Measurements from ENCODE around the gene TNNT1.
"Not testable (repeated sequence)": the region's sequence is repeated elsewhere in the genome, so short reads cannot be mapped to it uniquely, and the experiment has no call there.

The TNNT1 gene

GRCh38 chr19:55149078-55150003 is at the start of gene TNNT1:
TSS of gene TNNT1 (minus strand) at chr19:55149206. CDS start at chr19:55147157, 2,049 bp downstream.
- no peak for DNase-seq

DNA sequence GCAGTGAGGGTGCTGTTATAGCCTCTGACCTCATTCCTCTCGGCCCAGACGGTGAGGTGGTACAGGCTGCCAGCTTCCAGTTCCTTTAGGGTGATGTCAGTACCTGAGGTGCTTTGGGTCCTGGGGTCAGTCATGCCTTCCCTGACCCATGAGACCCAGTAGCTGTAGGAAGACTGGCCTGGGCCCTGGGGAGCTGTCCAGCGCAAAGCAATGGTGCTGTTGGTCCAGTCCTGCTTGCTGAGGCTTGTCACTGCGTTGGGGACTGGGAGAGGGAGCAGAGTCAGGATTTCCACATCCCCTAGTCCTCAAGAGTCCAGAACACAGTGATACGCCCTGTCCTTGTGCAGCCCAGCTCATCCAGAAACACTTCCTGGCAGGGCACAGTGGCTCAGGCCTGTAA is 49.6 kb upstream of the TNNT1 start:
- DNase-seq: no peak

GRCh38 chr19:55197528-55197927 is 48.5 kb upstream of the TNNT1 start:
- peak; percentile 15 for DNase-seq

DNA sequence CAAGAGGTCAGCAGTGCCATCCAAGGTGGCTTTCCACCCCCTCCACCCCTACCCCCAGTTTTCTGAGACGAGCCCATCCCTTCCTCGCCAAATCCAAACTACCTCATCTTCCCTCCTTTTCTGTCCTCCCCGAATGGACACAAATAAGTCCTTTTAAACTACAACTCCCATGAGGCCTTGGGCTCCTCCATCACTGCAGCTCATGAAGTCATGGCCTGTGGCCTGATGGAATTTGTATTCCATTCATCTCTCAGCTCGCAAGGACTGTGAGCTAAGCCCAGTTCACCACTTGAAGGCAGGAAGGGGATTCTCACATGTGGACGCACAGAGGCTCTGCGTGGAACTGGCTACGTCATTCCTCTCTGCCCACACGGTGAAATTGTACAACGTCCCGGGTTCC is 47.8 kb upstream of the TNNT1 start:
- no peak for DNase-seq

DNA sequence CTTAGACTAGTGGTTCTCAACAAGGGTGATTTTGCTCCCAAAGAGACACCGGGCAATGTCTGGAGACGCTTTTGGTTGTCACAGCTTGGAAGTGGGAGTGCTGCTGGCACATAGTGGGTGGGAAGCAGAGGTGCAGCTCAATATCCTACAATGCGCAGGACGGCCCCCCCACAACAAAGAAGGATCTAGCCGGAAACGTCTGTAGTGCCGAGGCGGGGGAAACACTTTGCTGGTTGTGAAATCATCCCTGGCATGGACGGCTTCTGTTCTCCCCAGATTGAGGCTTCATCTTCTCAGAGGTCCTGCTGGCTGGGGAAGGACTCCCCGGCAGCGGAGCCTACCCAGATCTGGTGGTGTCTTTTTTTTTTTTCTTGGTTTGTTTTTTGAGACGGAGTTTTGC is 44.5 kb upstream of the TNNT1 start:
- DNase-seq: no peak

- DNase-seq: no peak
Observed at GRCh38 chr19:55189403-55189835, 40.4 kb upstream of the TNNT1 start.

GRCh38 chr19:55188625-55189024 is 39.6 kb upstream of the TNNT1 start:
- no peak for DNase-seq

- DNase-seq: no peak
Observed at GRCh38 chr19:55186080-55186479, 37.1 kb upstream of the TNNT1 start.

DNA sequence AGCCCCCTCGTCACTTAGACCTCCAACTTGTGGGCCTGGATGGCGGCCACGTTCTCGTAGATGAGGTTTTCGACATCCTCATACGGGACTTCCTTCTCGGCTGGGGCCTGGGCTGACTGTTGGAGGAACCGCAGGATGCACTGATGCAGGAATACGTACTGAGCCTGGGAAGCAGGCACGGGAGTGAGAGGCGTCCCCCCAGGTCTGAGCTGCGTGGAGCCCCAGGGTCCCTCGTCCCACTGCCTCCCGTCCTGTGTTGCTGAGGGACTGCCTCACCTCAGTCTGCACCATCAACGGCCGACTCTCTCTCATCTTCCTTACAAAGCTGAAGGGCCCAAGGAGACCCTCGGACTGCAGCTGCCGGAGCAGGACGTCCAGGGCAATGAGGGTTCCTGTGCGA is 32.7 kb upstream of the TNNT1 start:
- no peak for DNase-seq

- DNase-seq: peak; percentile 64
Observed at GRCh38 chr19:55179606-55180484, 30.8 kb upstream of the TNNT1 start, which contains the start of gene SYT5. TSS of gene SYT5 (minus strand) at chr19:55180289. CDS start at chr19:55179041, 1,248 bp downstream.

- peak; percentile 94 for DNase-seq
Observed at GRCh38 chr19:55178781-55179599, 30.0 kb upstream of the TNNT1 start.

DNA sequence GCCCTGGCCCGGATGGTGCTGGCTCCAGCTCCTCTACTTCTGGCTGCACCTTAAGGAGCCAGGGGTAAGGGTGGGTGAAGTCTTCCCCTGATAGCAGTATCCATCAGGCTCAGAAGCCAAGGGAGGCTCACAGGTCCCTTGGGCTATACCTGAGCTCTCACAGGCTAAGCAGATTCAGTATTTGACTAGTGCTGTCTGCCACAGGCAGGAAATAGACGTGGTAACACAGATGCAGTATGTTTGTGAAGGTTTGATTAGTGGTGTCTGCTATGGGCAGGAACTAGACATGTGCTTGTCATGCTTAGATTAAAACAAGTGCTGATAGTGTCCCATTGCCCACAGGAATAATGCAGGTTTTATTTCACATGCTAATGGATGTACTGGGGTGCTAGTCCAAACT is 27.1 kb upstream of the TNNT1 start:
- no peak for DNase-seq

DNA sequence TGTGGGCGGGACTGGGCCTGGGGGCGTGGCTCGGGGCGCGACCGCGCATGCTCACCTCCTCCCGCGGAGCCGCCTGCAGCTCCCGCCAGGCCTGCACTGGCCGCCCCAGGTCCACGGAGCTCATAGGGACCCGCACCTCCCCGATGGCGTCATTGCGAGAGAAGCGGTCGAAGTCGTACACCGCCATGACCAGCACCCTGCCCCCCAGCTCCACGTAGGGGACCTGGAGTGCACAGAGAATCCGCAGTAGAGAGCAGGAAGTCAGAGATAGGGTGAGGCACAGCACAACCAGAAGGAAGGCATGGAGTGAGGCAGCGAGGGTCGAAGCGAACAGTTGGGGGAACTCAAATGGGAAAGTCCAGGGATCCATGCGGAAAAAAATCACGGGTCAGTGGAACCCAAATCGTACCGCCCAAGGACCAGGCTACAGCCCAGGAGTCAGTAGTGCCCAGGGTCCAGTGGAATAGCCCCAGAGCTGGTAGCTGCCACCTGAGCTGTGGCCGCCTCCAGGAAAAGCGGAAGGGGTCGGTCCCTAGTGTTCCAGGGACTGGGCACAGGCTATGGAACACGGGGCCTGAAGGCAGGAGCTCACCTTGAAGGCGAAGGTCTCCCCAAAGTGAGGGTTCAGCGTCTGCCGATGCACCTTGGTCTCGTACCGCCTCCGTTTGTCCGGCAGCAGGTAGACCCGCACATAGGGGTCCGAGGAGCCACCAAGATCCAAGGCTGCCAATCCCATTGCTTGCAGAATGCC is 26.3 kb upstream of the TNNT1 start:
- no peak for DNase-seq

DNA sequence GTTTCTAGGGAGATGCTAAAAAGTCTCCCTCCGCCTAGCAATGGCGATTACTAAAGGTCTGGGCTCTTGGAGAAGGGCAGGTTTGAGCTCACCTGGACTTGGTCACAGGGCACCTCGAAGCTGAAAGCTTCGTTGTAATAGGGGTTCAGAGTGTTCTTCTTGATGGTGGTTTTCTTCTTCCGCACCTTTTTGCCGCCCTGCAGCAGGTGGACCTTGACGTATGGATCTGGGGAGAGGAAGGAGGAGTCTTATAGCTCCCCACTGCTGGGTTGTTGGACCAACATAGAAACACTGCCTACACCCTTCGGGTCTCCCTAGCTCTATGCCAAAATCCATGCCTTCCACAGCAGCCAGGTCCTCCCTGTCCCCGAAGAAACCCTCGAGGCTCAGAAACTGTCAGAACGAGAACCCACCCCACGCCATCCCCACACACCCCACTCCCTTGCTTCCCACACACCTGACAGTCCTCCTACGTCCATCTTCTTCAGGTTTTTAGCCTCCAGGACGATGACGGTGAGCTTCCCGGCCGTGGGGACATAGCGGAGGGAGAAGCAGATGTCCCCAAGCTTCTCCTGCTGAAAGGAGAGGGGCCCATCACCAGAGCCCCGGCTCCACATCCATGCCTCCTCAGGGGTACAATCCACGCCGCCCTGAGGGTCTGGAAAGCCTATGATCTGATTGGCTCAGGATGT is 25.6 kb upstream of the TNNT1 start:
- no peak for DNase-seq

GRCh38 chr19:55173714-55174409 is 24.9 kb upstream of the TNNT1 start:
- DNase-seq: peak; percentile 45

DNA sequence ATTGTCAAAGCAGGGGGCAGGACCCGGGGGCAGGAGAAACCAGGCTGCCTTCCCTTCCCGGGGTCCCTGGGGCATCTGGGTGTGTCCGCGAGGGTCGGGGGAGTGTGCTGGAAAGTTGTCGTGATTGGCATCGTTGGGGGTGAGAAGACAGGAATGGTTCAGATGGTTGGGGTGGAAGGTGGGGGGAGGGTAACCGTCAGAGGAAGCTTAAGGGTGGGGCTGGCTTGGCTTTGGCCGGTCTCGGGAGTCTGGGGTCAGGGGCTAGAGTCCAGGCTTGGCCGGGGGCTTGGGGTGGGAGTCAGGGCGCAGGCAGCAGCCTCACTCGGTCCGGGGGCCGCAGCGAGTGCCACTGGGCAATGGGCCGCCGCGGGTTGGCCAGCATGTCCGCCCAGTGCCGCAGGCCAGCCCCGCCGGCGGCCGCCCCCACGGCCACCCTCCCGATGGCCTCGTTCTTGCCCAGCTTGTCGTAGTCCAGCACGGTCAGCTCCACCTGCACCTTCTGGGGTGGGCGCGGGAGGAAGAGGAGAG is 24.2 kb upstream of the TNNT1 start:
- no peak for DNase-seq

GRCh38 chr19:55172741-55173140 is 23.7 kb upstream of the TNNT1 start:
- DNase-seq: no peak

DNA sequence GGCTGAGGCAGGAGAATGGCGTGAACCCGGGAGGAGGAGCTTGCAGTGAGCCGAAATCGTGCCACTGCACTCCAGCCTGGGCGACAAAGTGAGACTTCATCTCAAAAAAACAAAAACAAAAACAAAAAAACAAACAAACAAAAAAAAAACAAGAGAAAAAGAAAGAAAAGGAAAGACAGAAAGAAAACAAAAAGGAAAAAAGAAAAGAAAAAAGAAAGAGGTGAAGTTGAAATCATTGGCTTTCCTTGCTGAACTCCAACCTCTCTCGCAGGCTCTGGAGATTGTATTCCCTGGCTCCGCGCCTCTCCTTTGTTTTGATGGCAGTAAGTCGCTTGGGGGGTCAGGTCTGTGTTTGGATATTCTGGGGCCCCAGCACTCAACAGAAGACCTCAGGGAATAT is 23.3 kb upstream of the TNNT1 start:
- not testable (repeated sequence) for DNase-seq

- no peak for DNase-seq
Observed at GRCh38 chr19:55171440-55171839, 22.4 kb upstream of the TNNT1 start.

- DNase-seq: no peak
Observed at GRCh38 chr19:55169136-55169535, 20.1 kb upstream of the TNNT1 start.

Measured in CD4-positive, alpha-beta T cell treated with Interleukin-21 for 1 hour (primary cell).